ENCODE measurements around the gene SLIT1.

GRCh38 chr10:97163781-97164501 is 21.8 kb downstream of the SLIT1 start:
- TF ChIP-seq EZH2 (IDR thresholded peaks at IDR 0.05; ENCODE audit: low read length): no peak
- no peak for TF ChIP-seq CTCF (optimal IDR thresholded peaks at IDR 0.05 in 1 of 3, IDR thresholded peaks at IDR 0.05 in 1 of 3, conservative IDR thresholded peaks at IDR 0.05 in 1 of 3; ENCODE audit: extremely low read depth in 1 of 3, insufficient read depth in 2 of 3, low read length in 3 of 3)

Data from keratinocyte (primary cell).